CD1c-positive myeloid dendritic cell (primary cell): ENCODE measurements around the gene DRAXIN.

Experiments
- DNase-seq: peaks from one replicate; pipeline ENCODE4 v3.0.0-alpha.2; 2016; ENCODE audit errors: extremely low spot score

DRAXIN gene

GRCh38 chr1:11761285-11761684 is 69.8 kb downstream of the DRAXIN start:
- DNase-seq, result no peak

GRCh38 chr1:11761988-11762406 is 70.5 kb downstream of the DRAXIN start, which contains the start of gene C1orf167:
TSS of gene C1orf167 (plus strand) at chr1:11762193. CDS start at chr1:11764401, 2,208 bp downstream.
- peak; percentile 21 for DNase-seq

- DNase-seq, result no peak
Measured at GRCh38 chr1:11764115-11764514, 72.6 kb downstream of the DRAXIN start.

GRCh38 chr1:11764519-11764918 is 73.0 kb downstream of the DRAXIN start:
- DNase-seq, result no peak

GRCh38 chr1:11765661-11766428 is 74.3 kb downstream of the DRAXIN start:
- DNase-seq, result no peak

GRCh38 chr1:11766429-11766776 is 74.9 kb downstream of the DRAXIN start:
- no peak for DNase-seq

GRCh38 chr1:11767922-11768704 is 76.6 kb downstream of the DRAXIN start:
- DNase-seq, result no peak

- no peak for DNase-seq
Measured at GRCh38 chr1:11768821-11769220, 77.3 kb downstream of the DRAXIN start.

GRCh38 chr1:11769274-11769673 is 77.8 kb downstream of the DRAXIN start:
- no peak for DNase-seq

GRCh38 chr1:11770011-11770410 is 78.5 kb downstream of the DRAXIN start:
- no peak for DNase-seq

- no peak for DNase-seq
Measured at GRCh38 chr1:11771481-11772043, 80.1 kb downstream of the DRAXIN start.

- DNase-seq, result peak; percentile 39
Measured at GRCh38 chr1:11772458-11772857, 80.9 kb downstream of the DRAXIN start.

- no peak for DNase-seq
Measured at GRCh38 chr1:11774753-11775152, 83.2 kb downstream of the DRAXIN start.
